Measurements from ENCODE around the gene GPR176.

The GPR176 gene

DNA sequence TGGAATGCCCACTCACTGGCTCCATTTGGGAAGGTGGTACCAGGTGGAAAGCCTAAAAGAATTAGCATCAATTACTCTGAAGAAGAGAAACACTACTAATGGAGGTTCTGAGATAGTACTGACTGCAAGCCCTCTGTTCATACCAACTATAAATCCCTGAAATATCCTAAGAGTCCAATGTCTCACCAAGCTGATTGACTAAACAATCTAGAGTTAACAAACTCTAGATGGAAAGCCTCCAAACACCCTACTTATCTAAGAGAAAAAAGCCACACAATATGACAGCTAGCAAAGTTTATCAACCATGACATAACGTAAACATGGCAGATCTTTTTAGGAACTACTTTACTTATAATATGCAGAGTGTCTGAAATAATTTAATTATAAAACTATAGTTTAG lies 59.2 kb downstream of the GPR176 start (continued):
- TF ChIP-seq GLIS2 (tag by site-specific recombination; IDR thresholded peaks at IDR 0.05) = no peak

- ChIA-PET CTCF (no interaction called here), POLR2A (no interaction called here)
- no peaks in the 10 kb centered on the region for H3K9me3 ChIP-seq (ENCODE audit: control insufficient read depth, insufficient read depth, low read depth, low read length)
- H3K27ac ChIP-seq (ENCODE audit: extremely low read depth, low read depth, low read length) = no peak overlapping the region
- TF ChIP-seq ZSCAN4 (tag by site-specific recombination; IDR thresholded peaks at IDR 0.05) (no peak), ZNF292 (tag by site-specific recombination; IDR thresholded peaks at IDR 0.05; ENCODE audit: borderline replicate concordance, low read depth) (no peak), RBAK (tag by site-specific recombination; IDR thresholded peaks at IDR 0.05) (no peak), ZNF274 (IDR thresholded peaks at IDR 0.05; ENCODE audit: low read length) (no peak), ZNF274 (tag by site-specific recombination; IDR thresholded peaks at IDR 0.05; ENCODE audit: borderline replicate concordance) (no peak), GLIS2 (tag by site-specific recombination; IDR thresholded peaks at IDR 0.05) (no peak), ZNF302 (tag by site-specific recombination; IDR thresholded peaks at IDR 0.05; ENCODE audit: low read depth) (no peak), ZNF155 (tag by site-specific recombination; IDR thresholded peaks at IDR 0.05) (no peak), TRIM28 (IDR thresholded peaks at IDR 0.05; ENCODE audit: borderline replicate concordance, low read length) (no peak), ZNF768 (tag by site-specific recombination; IDR thresholded peaks at IDR 0.05) (no peak), HOXC10 (CRISPR knock-in tag; IDR thresholded peaks at IDR 0.05) (no peak), ZNF423 (tag by site-specific recombination; IDR thresholded peaks at IDR 0.05) (no peak), ZNF112 (tag by site-specific recombination; IDR thresholded peaks at IDR 0.05) (no peak), ZNF585B (tag by site-specific recombination; IDR thresholded peaks at IDR 0.05) (no peak), OVOL3 (tag by site-specific recombination; IDR thresholded peaks at IDR 0.05) (no peak), ZNF223 (tag by site-specific recombination; IDR thresholded peaks at IDR 0.05) (no peak), ZNF121 (tag by site-specific recombination; IDR thresholded peaks at IDR 0.05) (no peak), ZNF473 (tag by site-specific recombination; IDR thresholded peaks at IDR 0.05) (no peak), ZNF626 (tag by site-specific recombination; IDR thresholded peaks at IDR 0.05) (no peak), ZIC2 (tag by site-specific recombination; IDR thresholded peaks at IDR 0.05) (no peak)
- TF ChIP-seq, protein P1, sequence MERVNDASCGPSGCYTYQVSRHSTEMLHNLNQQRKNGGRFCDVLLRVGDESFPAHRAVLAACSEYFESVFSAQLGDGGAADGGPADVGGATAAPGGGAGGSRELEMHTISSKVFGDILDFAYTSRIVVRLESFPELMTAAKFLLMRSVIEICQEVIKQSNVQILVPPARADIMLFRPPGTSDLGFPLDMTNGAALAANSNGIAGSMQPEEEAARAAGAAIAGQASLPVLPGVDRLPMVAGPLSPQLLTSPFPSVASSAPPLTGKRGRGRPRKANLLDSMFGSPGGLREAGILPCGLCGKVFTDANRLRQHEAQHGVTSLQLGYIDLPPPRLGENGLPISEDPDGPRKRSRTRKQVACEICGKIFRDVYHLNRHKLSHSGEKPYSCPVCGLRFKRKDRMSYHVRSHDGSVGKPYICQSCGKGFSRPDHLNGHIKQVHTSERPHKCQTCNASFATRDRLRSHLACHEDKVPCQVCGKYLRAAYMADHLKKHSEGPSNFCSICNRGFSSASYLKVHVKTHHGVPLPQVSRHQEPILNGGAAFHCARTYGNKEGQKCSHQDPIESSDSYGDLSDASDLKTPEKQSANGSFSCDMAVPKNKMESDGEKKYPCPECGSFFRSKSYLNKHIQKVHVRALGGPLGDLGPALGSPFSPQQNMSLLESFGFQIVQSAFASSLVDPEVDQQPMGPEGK (tag by site-specific recombination; IDR thresholded peaks at IDR 0.05) = no peak
- H3K36me3 ChIP-seq (ENCODE audit: control insufficient read depth in 2 of 2, insufficient read depth in 1 of 2, low read length in 2 of 2) = no peaks in the 10 kb centered on the region
- no peaks in the 10 kb centered on the region for H3K4me1 ChIP-seq (ENCODE audit: control insufficient read depth, insufficient read depth, low read length)
- no peak overlapping the region for H3K4me3 ChIP-seq (ENCODE audit: low read depth, low read length)
These were observed 59.9 kb downstream of the GPR176 start for GRCh38 chr15:39860200-39860599.

- CTCF ChIA-PET = no interaction called here
- POLR2A ChIA-PET = no interaction called here
- TF ChIP-seq RBAK (tag by site-specific recombination; IDR thresholded peaks at IDR 0.05) = no peak
- no peak for TF ChIP-seq SP3 (tag by site-specific recombination; IDR thresholded peaks at IDR 0.05)
- TF ChIP-seq, protein P2, sequence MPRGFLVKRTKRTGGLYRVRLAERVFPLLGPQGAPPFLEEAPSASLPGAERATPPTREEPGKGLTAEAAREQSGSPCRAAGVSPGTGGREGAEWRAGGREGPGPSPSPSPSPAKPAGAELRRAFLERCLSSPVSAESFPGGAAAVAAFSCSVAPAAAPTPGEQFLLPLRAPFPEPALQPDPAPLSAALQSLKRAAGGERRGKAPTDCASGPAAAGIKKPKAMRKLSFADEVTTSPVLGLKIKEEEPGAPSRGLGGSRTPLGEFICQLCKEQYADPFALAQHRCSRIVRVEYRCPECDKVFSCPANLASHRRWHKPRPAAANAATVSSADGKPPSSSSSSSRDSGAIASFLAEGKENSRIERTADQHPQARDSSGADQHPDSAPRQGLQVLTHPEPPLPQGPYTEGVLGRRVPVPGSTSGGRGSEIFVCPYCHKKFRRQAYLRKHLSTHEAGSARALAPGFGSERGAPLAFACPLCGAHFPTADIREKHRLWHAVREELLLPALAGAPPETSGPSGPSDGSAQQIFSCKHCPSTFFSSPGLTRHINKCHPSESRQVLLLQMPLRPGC (tag by site-specific recombination; IDR thresholded peaks at IDR 0.05) = no peak
- TF ChIP-seq, protein P3, sequence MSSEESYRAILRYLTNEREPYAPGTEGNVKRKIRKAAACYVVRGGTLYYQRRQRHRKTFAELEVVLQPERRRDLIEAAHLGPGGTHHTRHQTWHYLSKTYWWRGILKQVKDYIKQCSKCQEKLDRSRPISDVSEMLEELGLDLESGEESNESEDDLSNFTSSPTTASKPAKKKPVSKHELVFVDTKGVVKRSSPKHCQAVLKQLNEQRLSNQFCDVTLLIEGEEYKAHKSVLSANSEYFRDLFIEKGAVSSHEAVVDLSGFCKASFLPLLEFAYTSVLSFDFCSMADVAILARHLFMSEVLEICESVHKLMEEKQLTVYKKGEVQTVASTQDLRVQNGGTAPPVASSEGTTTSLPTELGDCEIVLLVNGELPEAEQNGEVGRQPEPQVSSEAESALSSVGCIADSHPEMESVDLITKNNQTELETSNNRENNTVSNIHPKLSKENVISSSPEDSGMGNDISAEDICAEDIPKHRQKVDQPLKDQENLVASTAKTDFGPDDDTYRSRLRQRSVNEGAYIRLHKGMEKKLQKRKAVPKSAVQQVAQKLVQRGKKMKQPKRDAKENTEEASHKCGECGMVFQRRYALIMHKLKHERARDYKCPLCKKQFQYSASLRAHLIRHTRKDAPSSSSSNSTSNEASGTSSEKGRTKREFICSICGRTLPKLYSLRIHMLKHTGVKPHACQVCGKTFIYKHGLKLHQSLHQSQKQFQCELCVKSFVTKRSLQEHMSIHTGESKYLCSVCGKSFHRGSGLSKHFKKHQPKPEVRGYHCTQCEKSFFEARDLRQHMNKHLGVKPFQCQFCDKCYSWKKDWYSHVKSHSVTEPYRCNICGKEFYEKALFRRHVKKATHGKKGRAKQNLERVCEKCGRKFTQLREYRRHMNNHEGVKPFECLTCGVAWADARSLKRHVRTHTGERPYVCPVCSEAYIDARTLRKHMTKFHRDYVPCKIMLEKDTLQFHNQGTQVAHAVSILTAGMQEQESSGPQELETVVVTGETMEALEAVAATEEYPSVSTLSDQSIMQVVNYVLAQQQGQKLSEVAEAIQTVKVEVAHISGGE (tag by site-specific recombination; conservative IDR thresholded peaks at IDR 0.05; ENCODE audit: low read depth) = no peak
- TF ChIP-seq ZNF707 (tag by site-specific recombination; IDR thresholded peaks at IDR 0.05) = no peak
- no peak for TF ChIP-seq KLF8 (tag by site-specific recombination; IDR thresholded peaks at IDR 0.05)
- TF ChIP-seq GLIS2 (tag by site-specific recombination; IDR thresholded peaks at IDR 0.05) = no peak
- TF ChIP-seq ZNF560 (tag by site-specific recombination; IDR thresholded peaks at IDR 0.05; ENCODE audit: borderline replicate concordance) = no peak
- TF ChIP-seq ZNF16 (tag by site-specific recombination; IDR thresholded peaks at IDR 0.05; ENCODE audit: low read depth) = no peak
These were observed 60.4 kb downstream of the GPR176 start for GRCh38 chr15:39859636-39860035.

More at GRCh38 chr15:39859636-39860035, 60.4 kb downstream of the GPR176 start:
- no peaks in the 10 kb centered on the region for H3K4me1 ChIP-seq (ENCODE audit: control insufficient read depth, insufficient read depth, low read length)
- H3K9me3 ChIP-seq (ENCODE audit: control insufficient read depth, insufficient read depth, low read depth, low read length) = no peaks in the 10 kb centered on the region
- no peak overlapping the region for H3K4me3 ChIP-seq (ENCODE audit: low read depth, low read length)
- no peaks in the 10 kb centered on the region for H3K36me3 ChIP-seq (ENCODE audit: control insufficient read depth in 2 of 2, insufficient read depth in 1 of 2, low read length in 2 of 2)
- no peak overlapping the region for H3K27ac ChIP-seq (ENCODE audit: extremely low read depth, low read depth, low read length)
